GM13976 (cell line): Measurements from ENCODE around the gene LRRC23.
A peak's percentile ranks its signal among the peaks of the same experiment; 100 is the strongest.

Experiments
- DNase-seq: peaks from one replicate; pipeline ENCODE4 v3.0.0; 2012; ENCODE audit warnings: low spot score
- CTCF ChIP-seq: IDR thresholded peaks from 2 replicates; pipeline ENCODE4 v1.5.1; 2012; ENCODE audit warnings: borderline replicate concordance, mild to moderate bottlenecking; ENCODE audit not compliant: insufficient read depth; ENCODE audit errors: extremely low read depth, missing control alignments, control extremely low read depth
- in situ Hi-C: fragments of 300-500 bp; cut with MboI; formaldehyde crosslinking; loops from one replicate; pipeline ENCODE4 v1.12.0; 2022; ENCODE audit warnings: low sequenced_read_pairs, mixed read lengths, inconsistent platforms; ENCODE audit not compliant: unreplicated experiment

The LRRC23 gene

DNA sequence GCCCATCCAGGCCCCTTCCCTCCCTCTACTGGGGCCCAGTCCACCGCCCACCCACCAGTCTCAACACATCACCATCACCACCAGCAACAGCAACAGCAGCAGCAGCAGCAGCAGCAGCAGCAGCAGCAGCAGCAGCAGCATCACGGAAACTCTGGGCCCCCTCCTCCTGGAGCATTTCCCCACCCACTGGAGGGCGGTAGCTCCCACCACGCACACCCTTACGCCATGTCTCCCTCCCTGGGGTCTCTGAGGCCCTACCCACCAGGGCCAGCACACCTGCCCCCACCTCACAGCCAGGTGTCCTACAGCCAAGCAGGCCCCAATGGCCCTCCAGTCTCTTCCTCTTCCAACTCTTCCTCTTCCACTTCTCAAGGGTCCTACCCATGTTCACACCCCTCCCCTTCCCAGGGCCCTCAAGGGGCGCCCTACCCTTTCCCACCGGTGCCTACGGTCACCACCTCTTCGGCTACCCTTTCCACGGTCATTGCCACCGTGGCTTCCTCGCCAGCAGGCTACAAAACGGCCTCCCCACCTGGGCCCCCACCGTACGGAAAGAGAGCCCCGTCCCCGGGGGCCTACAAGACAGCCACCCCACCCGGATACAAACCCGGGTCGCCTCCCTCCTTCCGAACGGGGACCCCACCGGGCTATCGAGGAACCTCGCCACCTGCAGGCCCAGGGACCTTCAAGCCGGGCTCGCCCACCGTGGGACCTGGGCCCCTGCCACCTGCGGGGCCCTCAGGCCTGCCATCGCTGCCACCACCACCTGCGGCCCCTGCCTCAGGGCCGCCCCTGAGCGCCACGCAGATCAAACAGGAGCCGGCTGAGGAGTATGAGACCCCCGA is 32.2 kb downstream of the LRRC23 start:
- no peak for TF ChIP-seq CTCF
- in situ Hi-C loops = loop anchor here (25.0 kb wide), 1 partner anchor 175 kb away; the partner anchor contains the start of gene C1RL
- peak; percentile 78 for DNase-seq

- in situ Hi-C loops = loop anchor here (25.0 kb wide), 1 partner anchor 175 kb away; the partner anchor contains the start of gene C1RL
- peak; percentile 99 for TF ChIP-seq CTCF
Observed at GRCh38 chr12:6937481-6938352, 33.1 kb downstream of the LRRC23 start.

GRCh38 chr12:6938353-6939190 is 34.0 kb downstream of the LRRC23 start:
- TF ChIP-seq CTCF = no peak
- in situ Hi-C loops = loop anchor here (25.0 kb wide), 1 partner anchor 174 kb away; the partner anchor contains the start of gene C1RL
- no peak for DNase-seq

More at GRCh38 chr12:6937481-6938352, 33.1 kb downstream of the LRRC23 start:
- DNase-seq = peak; percentile 90

DNA sequence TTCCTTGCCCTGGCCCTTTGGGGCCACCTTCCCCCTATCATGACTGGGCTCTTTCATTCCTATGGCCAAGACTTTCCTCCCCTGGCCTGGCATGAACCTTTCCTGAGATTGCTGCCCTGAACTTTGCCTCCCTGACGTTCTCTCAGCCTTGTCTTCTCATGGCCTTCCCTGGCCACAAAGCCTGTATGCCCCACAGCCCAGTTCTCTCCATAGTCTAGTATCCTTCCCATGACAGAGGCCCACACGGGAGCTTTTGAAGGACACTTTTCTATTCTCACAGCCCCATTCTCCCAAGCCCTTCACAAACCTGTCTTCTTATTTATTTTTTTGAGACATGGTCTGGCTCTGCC is 34.5 kb downstream of the LRRC23 start:
- in situ Hi-C loops = loop anchor here (25.0 kb wide), 1 partner anchor 173 kb away; the partner anchor contains the start of gene C1RL
- DNase-seq = no peak
- no peak for TF ChIP-seq CTCF

DNA sequence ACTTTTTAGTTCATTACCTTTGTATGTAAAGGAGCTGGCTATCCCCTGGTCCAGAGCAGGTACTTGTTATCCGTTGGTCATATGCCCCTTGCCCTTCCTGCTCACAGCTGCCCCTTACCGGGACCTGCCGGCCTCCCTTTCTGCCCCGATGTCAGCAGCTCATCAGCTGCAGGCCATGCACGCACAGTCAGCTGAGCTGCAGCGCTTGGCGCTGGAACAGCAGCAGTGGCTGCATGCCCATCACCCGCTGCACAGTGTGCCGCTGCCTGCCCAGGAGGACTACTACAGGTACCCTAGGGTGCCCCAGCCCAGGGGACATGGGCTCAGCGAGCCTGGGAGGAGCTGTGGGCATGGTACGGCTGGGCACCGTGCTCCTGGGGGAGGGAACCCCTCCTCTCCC is 36.6 kb downstream of the LRRC23 start:
- DNase-seq = no peak
- no peak for TF ChIP-seq CTCF
- in situ Hi-C loops = loop anchor here (25.0 kb wide), 1 partner anchor 171 kb away; the partner anchor contains the start of gene C1RL

- TF ChIP-seq CTCF = no peak
- in situ Hi-C loops = loop anchor here (25.0 kb wide), 1 partner anchor 171 kb away; the partner anchor contains the start of gene C1RL
Observed at GRCh38 chr12:6941782-6942181, 37.2 kb downstream of the LRRC23 start.

More at GRCh38 chr12:6941782-6942181, 37.2 kb downstream of the LRRC23 start:
- no peak for DNase-seq
